H9 (cell line): Measurements from ENCODE around the gene PSMB1. TPM values are rescaled to one million over a fixed set of nuclear protein-coding genes. Genes with fewer than 3 reads are reported as not detected.
"Not testable (repeated sequence)": the region's sequence is repeated elsewhere in the genome, so short reads cannot be mapped to it uniquely, and the experiment has no call there.

Experiments
- DNase-seq: peaks from one replicate; pipeline ENCODE4 v3.0.0-alpha.2; 2017
- H2AFZ ChIP-seq: one replicate; pipeline ENCODE4 v1.6.1; 2013; ENCODE audit warnings: mild to moderate bottlenecking, low read length, control low read depth, moderate library complexity
- H2AK5ac ChIP-seq: 2 replicates; pipeline ENCODE4 v1.6.1; 2013; ENCODE audit warnings: low read length, control low read depth, mixed read lengths; ENCODE audit not compliant: insufficient read length
- H2BK120ac ChIP-seq: one replicate; pipeline ENCODE4 v1.6.1; 2013; ENCODE audit warnings: low read depth, mild to moderate bottlenecking, low read length, control low read depth, inconsistent platforms; ENCODE audit not compliant: poor library complexity, severe bottlenecking
- H2BK12ac ChIP-seq: 2 replicates; pipeline ENCODE4 v1.6.1; 2013; ENCODE audit warnings: low read length, control low read depth, mixed read lengths, low read depth; ENCODE audit not compliant: insufficient read length
- H2BK15ac ChIP-seq: 2 replicates; pipeline ENCODE4 v1.6.1; 2013; ENCODE audit warnings: low read depth, low read length, control low read depth
- H2BK20ac ChIP-seq: one replicate; pipeline ENCODE4 v1.6.1; 2013; ENCODE audit warnings: low read depth, mild to moderate bottlenecking, low read length, control low read depth, inconsistent platforms; ENCODE audit not compliant: poor library complexity, severe bottlenecking
- H2BK5ac ChIP-seq: 2 replicates; pipeline ENCODE4 v1.6.1; 2013; ENCODE audit warnings: low read length, control low read depth, mixed read lengths; ENCODE audit not compliant: insufficient read length
- H3K14ac ChIP-seq: 2 replicates; pipeline ENCODE4 v1.6.1; 2013; ENCODE audit warnings: low read length, control low read depth; ENCODE audit not compliant: insufficient read depth
- H3K18ac ChIP-seq: 2 replicates; pipeline ENCODE4 v1.6.1; 2013; ENCODE audit warnings: low read depth, mild to moderate bottlenecking, mixed read lengths, low read length, control low read depth; ENCODE audit not compliant: insufficient read length
- H3K23ac ChIP-seq: 2 replicates; pipeline ENCODE4 v1.6.1; 2013; ENCODE audit warnings: low read length, control low read depth, mixed read lengths, low read depth; ENCODE audit not compliant: insufficient read length
- H3K23me2 ChIP-seq: 2 replicates; pipeline ENCODE4 v1.6.1; 2013; ENCODE audit warnings: low read depth, mild to moderate bottlenecking, mixed read lengths, low read length, control low read depth; ENCODE audit not compliant: insufficient read length, poor library complexity, severe bottlenecking
- H3K27ac ChIP-seq: 2 replicates; pipeline ENCODE4 v1.5.1; 2013; ENCODE audit warnings: low read length, control low read depth, mixed read lengths, low read depth; ENCODE audit not compliant: insufficient read length
- H3K27me3 ChIP-seq: 2 replicates; pipeline ENCODE4 v1.6.1; 2013; ENCODE audit warnings: low read length, control low read depth, inconsistent platforms; ENCODE audit not compliant: insufficient read depth
- H3K4ac ChIP-seq: 2 replicates; pipeline ENCODE4 v1.6.1; 2013; ENCODE audit warnings: low read depth, mild to moderate bottlenecking, control low read depth, inconsistent platforms, low read length, moderate library complexity
- H3K4me1 ChIP-seq: 2 replicates; pipeline ENCODE4 v1.6.1; 2013; ENCODE audit warnings: low read length, control low read depth, inconsistent platforms; ENCODE audit not compliant: insufficient read depth
- H3K4me2 ChIP-seq: 2 replicates; pipeline ENCODE4 v1.6.1; 2013; ENCODE audit warnings: low read length, control low read depth, mixed read lengths; ENCODE audit not compliant: insufficient read length, insufficient read depth
- H3K56ac ChIP-seq: 2 replicates; pipeline ENCODE4 v1.6.1; 2013; ENCODE audit warnings: low read depth, mild to moderate bottlenecking, mixed read lengths, low read length, control low read depth; ENCODE audit not compliant: insufficient read length
- H3K79me1 ChIP-seq: 2 replicates; pipeline ENCODE4 v1.6.1; 2013; ENCODE audit warnings: low read depth, mild to moderate bottlenecking, moderate library complexity, low read length, control low read depth, inconsistent platforms; ENCODE audit not compliant: insufficient read depth, poor library complexity, severe bottlenecking
- H3K79me2 ChIP-seq: 2 replicates; pipeline ENCODE4 v1.6.1; 2013; ENCODE audit warnings: low read length, control low read depth, inconsistent platforms; ENCODE audit not compliant: insufficient read depth
- H3K9ac ChIP-seq: 2 replicates; pipeline ENCODE4 v1.6.1; 2013; ENCODE audit warnings: low read length, control low read depth, mixed read lengths; ENCODE audit not compliant: insufficient read length; ENCODE audit errors: extremely low read depth
- H3K9me3 ChIP-seq: one replicate; pipeline ENCODE4 v1.6.1; 2013; ENCODE audit warnings: low read depth, low read length, inconsistent platforms; ENCODE audit not compliant: control insufficient read depth
- H3T11ph ChIP-seq: one replicate; pipeline ENCODE4 v1.6.1; 2013; ENCODE audit warnings: mild to moderate bottlenecking, low read length, control low read depth, inconsistent platforms
- H4K20me1 ChIP-seq: one replicate; pipeline ENCODE4 v1.6.1; 2013; ENCODE audit not compliant: control insufficient read depth, insufficient read length, insufficient read depth
- H4K5ac ChIP-seq: 2 replicates; pipeline ENCODE4 v1.6.1; 2013; ENCODE audit warnings: low read depth, mild to moderate bottlenecking, mixed read lengths, low read length, control low read depth; ENCODE audit not compliant: insufficient read length
- H4K8ac ChIP-seq: replicated peaks from 2 replicates; pipeline ENCODE4 v1.6.1; 2013; ENCODE audit warnings: low read length, control low read depth, mixed read lengths, low read depth; ENCODE audit not compliant: insufficient read length
- H4K91ac ChIP-seq: 2 replicates; pipeline ENCODE4 v1.6.1; 2013; ENCODE audit warnings: low read depth, mild to moderate bottlenecking, moderate library complexity, mixed read lengths, low read length, control low read depth; ENCODE audit not compliant: insufficient read length
- H3K27ac Mint-ChIP-seq, 3 experiments: 2 replicates in 2 of 3; 3 replicates in 1 of 3; pipeline ENCODE4 v1.8.0; 2020 to 2021; ENCODE audit warnings: mixed read lengths in 3 of 3, mild to moderate bottlenecking in 1 of 3, moderate library complexity in 1 of 3
- H3K27me3 Mint-ChIP-seq: 2 replicates; pipeline ENCODE4 v1.8.0; 2021; ENCODE audit warnings: low read depth, mild to moderate bottlenecking, moderate library complexity, mixed read lengths
- H3K36me3 Mint-ChIP-seq, 3 experiments: 2 replicates in 2 of 3; 3 replicates in 1 of 3; pipeline ENCODE4 v1.8.0; 2020 to 2021; ENCODE audit warnings: low read depth in 3 of 3, mixed read lengths in 3 of 3; ENCODE audit not compliant: insufficient read depth in 1 of 3
- H3K4me1 Mint-ChIP-seq, 2 experiments: 2 replicates each; pipeline ENCODE4 v1.8.0; 2020; ENCODE audit warnings: mixed read lengths in 2 of 2
- H3K4me3 Mint-ChIP-seq, 2 experiments: 2 replicates in 1 of 2; 3 replicates in 1 of 2; pipeline ENCODE4 v1.8.0; 2020 to 2021; ENCODE audit warnings: mild to moderate bottlenecking in 2 of 2, mixed read lengths in 2 of 2, moderate library complexity in 1 of 2
- H3K9me3 Mint-ChIP-seq, 2 experiments: 2 replicates in 1 of 2; 3 replicates in 1 of 2; pipeline ENCODE4 v1.8.0; 2020; ENCODE audit warnings: mild to moderate bottlenecking in 2 of 2, mixed read lengths in 2 of 2, moderate library complexity in 1 of 2
- WGBS: extraction: QIAGEN DNeasy Blood & Tissue Kit; methylation state at CpG from one replicate; pipeline ENCODE4 v1.1.7; 2013; ENCODE audit warnings: missing lambda C conversion rate, low lambda C conversion rate, mixed read lengths; ENCODE audit not compliant: insufficient read length; ENCODE audit errors: extremely low coverage; 5-methylcytosine and 5-hydroxymethylcytosine counted together
- total RNA-seq: library from RNA; stranded (reverse); gene quantifications from 2 replicates; pipeline ENCODE4 v1.2.1, GENCODE V29; 2021

The PSMB1 gene
- total RNA-seq, 1 experiment from 2014 or later = 245 TPM

GRCh38 chr6:170508275-170508674 is 44.8 kb downstream of the PSMB1 start:
- H3K23me2 ChIP-seq, H3K9me3 ChIP-seq, H3K27me3 ChIP-seq, H4K8ac ChIP-seq, H3K18ac ChIP-seq, H2AFZ ChIP-seq, H2BK15ac ChIP-seq, H3K9me3 Mint-ChIP-seq, H3K79me1 ChIP-seq, H3K4ac ChIP-seq, H4K20me1 ChIP-seq, H2BK120ac ChIP-seq, H3K4me2 ChIP-seq, H3K4me3 Mint-ChIP-seq, H3K4me1 ChIP-seq, H2BK20ac ChIP-seq, H3K27ac Mint-ChIP-seq, H3K79me2 ChIP-seq, H3K4me1 Mint-ChIP-seq, H3K9ac ChIP-seq, DNase-seq, H2BK5ac ChIP-seq, H3K23ac ChIP-seq, H4K5ac ChIP-seq, H3K14ac ChIP-seq, H4K91ac ChIP-seq, H3K56ac ChIP-seq, H2BK12ac ChIP-seq, H2AK5ac ChIP-seq, H3T11ph ChIP-seq, H3K36me3 Mint-ChIP-seq, H3K27ac ChIP-seq: not testable (repeated sequence)
- peaks cover 20% of the 10 kb centered on the region for H3K27me3 Mint-ChIP-seq
- no CpG with 5 or more reads among the region's 1 CpG for WGBS

GRCh38 chr6:170507728-170508127 is 45.4 kb downstream of the PSMB1 start:
- H3K4me2 ChIP-seq, H2BK20ac ChIP-seq, H3K23ac ChIP-seq, H3K4me1 ChIP-seq, H2AFZ ChIP-seq, H3K27ac ChIP-seq, H3K4ac ChIP-seq, H4K8ac ChIP-seq, H3K9me3 Mint-ChIP-seq, H3K56ac ChIP-seq, H2BK12ac ChIP-seq, H3K36me3 Mint-ChIP-seq, H3K4me3 Mint-ChIP-seq, H3K27ac Mint-ChIP-seq, H3K9me3 ChIP-seq, DNase-seq, H3K79me2 ChIP-seq, H2BK120ac ChIP-seq, H3K14ac ChIP-seq, H4K91ac ChIP-seq, H4K20me1 ChIP-seq, H3K4me1 Mint-ChIP-seq, H2BK5ac ChIP-seq, H4K5ac ChIP-seq, H3K9ac ChIP-seq, H2AK5ac ChIP-seq, H3K79me1 ChIP-seq, H2BK15ac ChIP-seq, H3K27me3 ChIP-seq, H3K23me2 ChIP-seq, H3T11ph ChIP-seq, H3K18ac ChIP-seq: not testable (repeated sequence)
- peaks cover 25% of the 10 kb centered on the region for H3K27me3 Mint-ChIP-seq
- no CpG with 5 or more reads among the region's 2 CpGs for WGBS
